HG02884 (cell line): ENCODE data around the gene OR2A1.
"Not testable (repeated sequence)": the region's sequence is repeated elsewhere in the genome, so short reads cannot be mapped to it uniquely, and the experiment has no call there.

ENCODE experiments used
- ATAC-seq: cut with Tn5 transposase; IDR thresholded peaks from one replicate; pipeline ENCODE4 v1.9.1; 2021; ENCODE audit warnings: mild to moderate bottlenecking, moderate library complexity; ENCODE audit not compliant: unreplicated experiment

OR2A1 gene

GRCh38 chr7:144321677-144322206 is 9.5 kb downstream of the OR2A1 start:
- ATAC-seq, result not testable (repeated sequence)

DNA sequence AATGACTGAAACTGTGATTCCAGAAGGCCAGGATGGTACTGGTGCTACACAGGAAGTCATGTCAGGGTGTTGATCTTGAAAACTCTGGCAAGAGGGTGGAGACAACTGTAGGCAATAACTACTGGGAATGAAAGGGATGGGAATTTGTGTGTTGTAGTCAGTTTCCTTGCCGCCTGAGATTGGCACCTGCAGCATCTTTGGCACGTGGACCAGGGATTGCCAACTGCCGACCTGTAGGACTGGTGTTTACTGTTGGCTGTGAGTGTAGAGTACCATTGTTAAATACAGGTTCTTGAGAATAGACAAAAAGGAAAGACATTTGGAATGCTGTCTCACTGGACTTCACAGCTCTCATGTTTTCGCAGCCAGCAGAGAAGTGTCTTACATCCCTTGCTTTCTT is 11.1 kb downstream of the OR2A1 start:
- ATAC-seq, result not testable (repeated sequence)

DNA sequence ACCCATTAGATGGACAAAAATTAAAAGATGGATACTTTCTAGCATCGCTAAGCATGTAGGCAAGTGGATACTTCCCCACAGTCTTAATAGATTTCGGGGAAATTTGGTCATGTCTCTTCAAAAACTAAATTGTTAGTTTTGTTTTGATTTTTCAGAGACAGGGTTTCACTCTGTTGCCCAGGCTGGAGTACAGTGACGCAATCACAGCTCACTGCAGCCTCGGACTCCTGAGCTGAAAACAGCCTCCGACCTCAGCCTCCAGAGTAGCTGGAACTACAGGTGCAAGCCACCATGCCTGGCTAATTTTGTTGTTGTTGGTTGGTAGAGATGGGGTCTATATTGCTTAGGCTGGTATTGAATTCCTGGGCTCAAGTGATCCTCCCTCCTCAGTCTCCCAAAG is 13.6 kb downstream of the OR2A1 start:
- not testable (repeated sequence) for ATAC-seq

DNA sequence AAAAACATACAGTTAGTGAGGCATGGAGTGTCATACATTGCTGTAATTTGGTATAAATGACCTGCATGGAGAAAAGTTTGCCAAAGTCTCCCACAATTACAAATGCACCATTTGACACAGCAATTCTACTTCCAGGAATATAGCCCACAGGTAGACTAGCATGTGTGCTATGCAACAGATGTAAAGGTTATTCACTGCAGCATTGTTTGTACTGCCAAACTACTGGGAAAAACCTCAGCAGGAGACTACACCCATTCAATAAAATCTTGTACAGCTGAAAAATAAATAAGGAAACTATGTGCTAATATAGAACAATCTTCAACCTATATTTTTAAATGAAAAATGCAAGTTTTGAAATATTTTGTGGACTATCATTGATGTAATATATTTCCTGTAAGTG is 17.8 kb downstream of the OR2A1 start:
- ATAC-seq, result not testable (repeated sequence)

- ATAC-seq, result not testable (repeated sequence)
Observed at GRCh38 chr7:144331221-144331995, 19.2 kb downstream of the OR2A1 start.

DNA sequence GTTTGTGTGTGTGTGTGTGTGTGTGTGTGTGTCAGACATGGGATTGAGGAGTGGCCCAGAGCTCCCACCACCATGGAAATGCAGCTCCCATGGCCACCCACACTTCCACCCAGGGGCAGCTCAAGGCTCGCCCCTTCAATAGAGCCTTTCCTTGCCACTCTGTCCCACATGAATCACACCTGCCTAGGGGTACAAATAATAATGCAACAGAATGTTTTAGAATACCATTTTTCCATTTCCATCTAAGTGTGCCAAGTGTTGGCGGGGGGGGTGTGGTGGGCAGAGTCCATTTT is 19.7 kb downstream of the OR2A1 start:
- not testable (repeated sequence) for ATAC-seq

- ATAC-seq, result peak; percentile 38
Observed at GRCh38 chr7:144348625-144349024, 36.4 kb downstream of the OR2A1 start.

GRCh38 chr7:144351667-144352066 is 39.4 kb downstream of the OR2A1 start:
- not testable (repeated sequence) for ATAC-seq

DNA sequence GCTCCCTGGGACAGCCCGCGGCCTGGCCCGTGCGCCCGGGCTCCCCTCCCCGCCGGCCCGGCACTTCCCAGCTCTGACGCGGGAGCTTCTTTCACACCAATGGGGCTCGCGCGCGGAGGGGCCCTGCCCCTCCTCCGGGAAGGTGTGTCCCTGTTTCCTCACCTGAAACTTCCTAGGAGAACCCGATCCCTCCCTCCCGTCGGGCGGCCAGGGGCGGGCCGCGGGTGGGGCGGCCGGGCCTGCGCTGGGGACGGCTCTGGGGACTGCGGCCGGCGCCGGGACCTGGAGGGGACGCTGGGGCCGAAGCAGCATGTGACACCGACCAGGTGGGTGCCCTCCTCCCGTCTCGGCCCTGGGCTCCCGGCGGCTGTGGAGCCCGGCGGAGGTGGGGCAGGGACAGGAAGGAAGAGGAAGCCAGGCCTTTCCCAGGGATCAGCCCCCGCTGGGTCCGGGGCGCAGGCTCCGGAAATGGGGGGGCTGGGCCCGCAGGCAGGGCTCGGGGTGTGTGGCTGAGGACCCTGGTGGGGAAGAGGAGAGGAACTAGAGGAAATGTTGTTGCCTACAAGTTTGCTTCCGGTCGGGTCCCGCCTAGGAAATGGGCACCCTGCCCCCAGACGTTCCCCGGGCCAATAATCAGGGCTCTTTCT is 43.1 kb downstream of the OR2A1 start, which contains the start of gene ARHGEF5:
Gene ARHGEF5 (plus strand): TSS at position 227 of the 647 bp plus-strand sequence. CDS start 7,268 bp downstream, outside the sequence.
- peak; percentile 67 for ATAC-seq

GRCh38 chr7:144356185-144356584 is 44.0 kb downstream of the OR2A1 start:
- not testable (repeated sequence) for ATAC-seq

DNA sequence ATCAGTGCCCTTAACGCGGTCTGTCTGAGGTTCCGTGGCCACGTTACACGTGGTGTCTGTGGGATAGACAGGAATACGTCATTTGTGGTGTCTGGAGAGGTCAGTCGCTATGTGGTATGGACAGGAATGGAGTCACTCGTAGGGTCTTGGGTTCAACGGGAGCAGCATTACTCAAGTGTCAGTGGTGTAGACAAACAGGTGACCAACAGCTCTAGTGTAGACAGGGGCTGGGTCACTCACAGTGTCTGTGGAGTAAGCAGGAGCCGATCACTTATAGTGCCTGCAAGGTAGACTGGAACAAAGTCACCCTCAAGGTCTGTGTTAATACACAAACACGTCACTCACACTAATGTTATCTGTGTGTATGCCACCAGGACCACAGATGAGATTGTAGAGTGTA is 44.6 kb downstream of the OR2A1 start:
- ATAC-seq, result not testable (repeated sequence)

DNA sequence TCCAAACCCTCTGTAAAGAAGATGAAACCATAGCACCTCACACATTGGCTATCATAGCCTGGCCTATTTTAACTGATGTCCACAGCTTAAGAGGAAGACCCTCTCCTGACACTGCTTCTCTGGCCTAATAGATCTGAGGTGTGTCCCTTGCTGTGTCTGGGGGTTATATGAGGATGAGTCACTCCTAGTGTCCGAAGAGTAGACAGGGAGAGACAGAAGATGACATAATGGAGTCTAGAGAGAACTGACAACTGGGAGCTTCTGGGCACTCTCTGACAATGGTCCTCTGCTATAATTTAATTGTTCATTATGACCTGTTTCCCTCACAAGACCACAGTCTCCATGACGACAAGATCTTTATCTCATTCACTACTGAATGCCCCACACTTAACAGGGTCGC is 49.8 kb downstream of the OR2A1 start:
- ATAC-seq, result not testable (repeated sequence)

DNA sequence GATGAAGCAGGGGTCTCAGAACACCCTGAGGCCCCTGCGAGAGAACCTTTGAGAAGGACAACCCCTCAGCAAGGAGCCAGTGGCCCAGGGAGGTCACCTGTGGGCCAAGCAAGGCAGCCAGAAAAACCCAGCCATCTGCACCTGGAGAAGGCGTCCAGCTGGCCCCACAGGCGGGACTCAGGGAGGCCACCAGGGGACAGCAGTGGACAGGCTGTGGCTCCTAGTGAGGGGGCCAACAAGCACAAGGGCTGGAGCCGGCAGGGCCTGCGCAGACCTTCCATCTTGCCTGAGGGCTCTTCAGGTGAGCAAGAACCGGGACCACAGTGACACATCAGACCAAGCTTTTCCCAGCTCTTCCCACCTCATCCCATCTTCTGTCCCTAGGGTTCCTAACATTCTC is 53.3 kb downstream of the OR2A1 start:
- not testable (repeated sequence) for ATAC-seq

DNA sequence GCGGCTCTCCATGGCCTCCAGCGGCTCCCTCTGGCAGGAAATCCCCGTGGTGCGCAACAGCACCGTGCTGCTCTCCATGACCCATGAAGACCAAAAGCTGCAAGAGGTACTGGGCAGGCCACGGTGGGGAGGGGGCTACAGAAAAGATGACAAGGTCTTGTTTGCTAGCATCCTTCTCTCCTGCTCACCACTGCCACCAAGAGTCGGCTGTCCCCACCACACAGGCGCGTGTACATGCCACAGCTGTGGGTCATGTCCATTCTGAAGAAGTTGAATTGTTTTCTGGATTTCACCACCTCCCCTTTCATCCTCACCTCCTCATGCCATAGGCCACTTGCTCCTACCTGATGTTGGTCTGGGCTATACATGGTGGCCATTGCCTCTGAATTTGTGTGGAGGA is 55.0 kb downstream of the OR2A1 start:
- ATAC-seq, result not testable (repeated sequence)

DNA sequence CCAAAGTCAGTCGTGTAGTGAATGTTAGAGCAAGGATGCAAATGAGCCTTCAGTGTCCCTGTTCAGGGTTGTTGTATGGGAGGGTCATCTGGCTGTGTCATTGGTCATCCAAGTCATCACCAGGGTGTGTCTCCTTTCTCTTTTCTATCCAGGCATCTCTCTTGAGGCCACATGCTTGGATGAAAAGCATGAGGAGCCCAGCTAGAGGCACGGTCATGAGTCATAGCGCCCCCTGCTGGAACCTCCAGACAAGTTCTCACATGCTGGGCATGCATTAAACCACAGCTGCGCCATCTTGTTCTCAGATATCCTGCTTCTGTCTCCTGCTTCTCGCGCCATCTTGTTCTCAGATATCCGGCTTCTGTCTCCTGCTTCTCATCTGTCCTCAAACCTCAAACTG is 57.0 kb downstream of the OR2A1 start:
- ATAC-seq, result not testable (repeated sequence)
